IPS DF 6.9 (cell line): ENCODE results near the gene SELENOS.

ENCODE experiments used
- DNase-seq: peaks from one replicate; pipeline ENCODE4 v3.0.0-alpha.2; 2013; ENCODE audit warnings: low read depth, low spot score
- H3K27ac ChIP-seq: one replicate; pipeline ENCODE4 v1.5.1; 2013; ENCODE audit warnings: low read length, control low read depth
- H3K27me3 ChIP-seq: 2 replicates; pipeline ENCODE4 v1.6.1; 2013; ENCODE audit warnings: mild to moderate bottlenecking, low read length; ENCODE audit not compliant: control insufficient read depth, insufficient read depth
- H3K36me3 ChIP-seq: 2 replicates; pipeline ENCODE4 v1.6.1; 2013; ENCODE audit warnings: low read length; ENCODE audit not compliant: control insufficient read depth, insufficient read depth
- H3K4me1 ChIP-seq: 2 replicates; pipeline ENCODE4 v1.6.1; 2013; ENCODE audit warnings: low read length; ENCODE audit not compliant: control insufficient read depth, insufficient read depth
- H3K4me3 ChIP-seq: 2 replicates; pipeline ENCODE4 v1.5.1; 2013; ENCODE audit warnings: mild to moderate bottlenecking, low read length
- H3K9me3 ChIP-seq: 2 replicates; pipeline ENCODE4 v1.6.1; 2013; ENCODE audit warnings: low read length, inconsistent platforms; ENCODE audit not compliant: control insufficient read depth, insufficient read depth
- WGBS: extraction: QIAGEN DNeasy Blood & Tissue Kit; methylation state at CpG from one replicate; pipeline ENCODE4 v1.1.7; 2013; ENCODE audit warnings: mixed read lengths, missing lambda C conversion rate; ENCODE audit not compliant: insufficient read length, insufficient coverage; 5-methylcytosine and 5-hydroxymethylcytosine counted together

Gene SELENOS

DNA sequence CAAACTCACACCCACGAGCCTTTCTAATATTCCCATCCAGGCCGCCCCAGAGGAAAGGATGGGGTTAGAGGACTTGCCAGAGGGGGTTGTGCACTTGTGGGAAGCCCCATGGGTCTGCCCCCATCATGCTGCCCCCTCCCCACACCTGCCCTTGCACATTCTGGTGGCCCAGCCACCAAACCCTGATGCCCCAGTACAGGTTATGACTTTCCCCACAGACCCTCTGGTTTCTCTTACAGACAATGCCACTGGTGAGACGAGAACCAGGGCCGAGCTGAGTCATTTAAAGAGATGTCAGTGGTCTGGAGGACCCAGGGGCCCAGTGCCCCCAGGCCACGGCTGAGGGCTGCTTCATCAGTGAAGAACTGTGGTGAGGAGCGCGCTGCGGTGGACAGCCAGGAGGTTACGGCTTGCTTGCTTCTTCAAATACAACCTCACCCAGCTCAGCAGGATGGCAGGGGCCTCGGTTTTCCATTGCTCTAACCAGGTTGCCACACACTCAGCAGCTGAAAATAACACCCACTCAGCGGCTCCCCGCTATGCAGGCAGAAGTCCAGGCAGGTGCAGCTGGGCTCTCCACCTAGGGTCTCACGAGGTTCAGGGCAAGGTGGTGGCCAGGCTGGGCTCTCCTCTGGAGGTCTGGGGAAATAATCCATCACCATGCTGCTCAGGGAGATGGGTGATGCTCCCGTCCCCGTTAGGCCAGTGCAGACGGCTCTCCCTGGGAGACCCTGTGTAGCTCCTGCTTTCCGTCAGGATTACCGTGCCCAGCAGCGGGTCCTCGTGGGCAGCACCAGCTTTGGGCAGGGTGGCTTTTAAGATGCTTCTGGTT lies 31.5 kb upstream of the SELENOS start:
- H3K4me3 ChIP-seq = no peak overlapping the region
- no peaks in the 10 kb centered on the region; the same call in 1 of the 2 replicates for H3K4me1 ChIP-seq
- H3K36me3 ChIP-seq = no peaks in the 10 kb centered on the region; the same call in 1 of the 2 replicates
- no peaks in the 10 kb centered on the region for H3K27me3 ChIP-seq
- no peak for DNase-seq
- H3K9me3 ChIP-seq = no peaks in the 10 kb centered on the region
- no CpG with 5 or more reads among the region's 20 CpGs for WGBS
- H3K27ac ChIP-seq = no peak overlapping the region

DNA sequence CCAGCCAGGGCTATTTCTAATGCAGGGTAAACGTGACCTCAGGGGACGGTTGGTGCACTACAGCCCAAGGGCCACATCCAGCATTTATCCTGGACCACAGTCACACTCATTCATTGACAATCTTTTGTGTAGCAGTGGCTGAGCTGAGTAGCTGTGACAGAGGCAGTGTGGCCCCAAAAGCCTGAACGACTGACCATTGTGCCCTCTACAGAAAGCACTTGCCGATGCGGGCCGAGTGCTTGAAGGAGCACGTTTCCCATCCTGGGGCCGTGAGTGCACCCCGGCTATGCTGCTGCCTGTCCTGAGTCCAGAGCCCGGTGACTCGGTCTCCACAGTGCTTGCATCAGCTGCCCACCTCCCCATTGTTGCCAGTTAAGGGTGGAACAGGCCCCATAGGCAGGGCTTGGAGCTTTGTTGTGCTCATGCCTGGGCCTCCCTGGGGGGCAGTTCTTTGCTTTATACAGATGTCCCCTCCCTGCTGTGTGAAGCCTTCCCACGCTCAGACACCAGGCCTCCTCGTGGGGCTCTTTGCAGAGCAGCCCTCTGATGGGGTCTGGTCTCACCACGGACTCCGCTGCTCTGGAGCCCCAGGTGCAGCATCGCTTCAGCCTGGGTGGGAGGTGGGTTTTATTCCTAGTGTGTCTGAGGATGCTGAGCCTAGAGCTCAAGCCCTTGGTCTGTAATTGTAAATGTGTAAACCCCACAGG lies 30.8 kb upstream of the SELENOS start:
- Histone ChIP-seq H3K27me3 (no peaks in the 10 kb centered on the region), H3K4me3 (no peak overlapping the region), H3K9me3 (no peaks in the 10 kb centered on the region), H3K4me1 (no peaks in the 10 kb centered on the region; the same call in 1 of the 2 replicates), H3K36me3 (no peaks in the 10 kb centered on the region; the same call in 1 of the 2 replicates), H3K27ac (no peak overlapping the region)
- no peak for DNase-seq
- WGBS = no CpG with 5 or more reads among the region's 16 CpGs

DNA sequence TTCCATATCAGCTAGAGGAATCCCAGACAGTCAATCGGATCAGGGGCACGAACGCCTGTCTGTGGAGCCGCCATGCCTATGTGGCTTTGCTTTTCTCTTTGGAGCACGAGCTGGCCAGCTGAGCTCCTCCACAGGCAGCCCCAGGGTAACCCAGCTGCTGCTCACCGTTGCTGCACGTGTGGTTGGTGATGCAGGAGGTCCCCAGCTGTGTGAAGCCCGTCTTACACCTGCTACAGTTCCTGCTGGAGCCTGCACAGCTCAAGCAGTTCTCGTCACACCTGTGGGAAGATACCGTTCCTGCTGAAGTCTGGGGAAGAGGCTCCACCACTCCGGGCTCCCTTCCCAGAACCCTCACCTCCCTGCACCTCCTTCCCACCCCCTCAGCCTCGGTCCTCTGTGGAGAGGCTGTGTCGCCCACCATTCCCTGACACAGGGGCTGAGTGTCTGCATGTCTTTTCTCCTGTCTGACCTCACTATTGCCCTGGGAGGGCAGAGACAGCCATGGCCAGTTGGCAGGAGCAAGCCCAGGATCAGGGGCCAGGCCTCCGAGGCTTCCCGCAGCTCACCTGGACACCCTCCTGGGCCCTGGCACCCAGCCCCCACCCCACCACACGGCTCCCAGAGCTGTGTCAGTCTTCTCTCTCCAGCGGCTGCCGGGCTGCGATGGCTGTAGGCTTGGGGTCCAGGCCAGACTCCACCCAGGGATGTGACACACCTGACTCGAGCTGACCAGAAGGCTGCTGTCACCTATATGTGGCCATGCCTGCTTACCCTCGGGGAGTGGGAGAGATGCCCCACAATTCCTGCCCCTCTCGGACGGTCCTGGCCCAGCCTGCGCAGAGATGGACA lies 30.0 kb upstream of the SELENOS start:
- no peak overlapping the region for H3K4me3 ChIP-seq
- no peak overlapping the region for H3K27ac ChIP-seq
- WGBS = no CpG with 5 or more reads among the region's 24 CpGs
- no peaks in the 10 kb centered on the region for H3K9me3 ChIP-seq
- no peaks in the 10 kb centered on the region; the same call in 1 of the 2 replicates for H3K4me1 ChIP-seq
- H3K36me3 ChIP-seq = no peaks in the 10 kb centered on the region; the same call in 1 of the 2 replicates
- H3K27me3 ChIP-seq = no peaks in the 10 kb centered on the region
- no peak for DNase-seq

DNA sequence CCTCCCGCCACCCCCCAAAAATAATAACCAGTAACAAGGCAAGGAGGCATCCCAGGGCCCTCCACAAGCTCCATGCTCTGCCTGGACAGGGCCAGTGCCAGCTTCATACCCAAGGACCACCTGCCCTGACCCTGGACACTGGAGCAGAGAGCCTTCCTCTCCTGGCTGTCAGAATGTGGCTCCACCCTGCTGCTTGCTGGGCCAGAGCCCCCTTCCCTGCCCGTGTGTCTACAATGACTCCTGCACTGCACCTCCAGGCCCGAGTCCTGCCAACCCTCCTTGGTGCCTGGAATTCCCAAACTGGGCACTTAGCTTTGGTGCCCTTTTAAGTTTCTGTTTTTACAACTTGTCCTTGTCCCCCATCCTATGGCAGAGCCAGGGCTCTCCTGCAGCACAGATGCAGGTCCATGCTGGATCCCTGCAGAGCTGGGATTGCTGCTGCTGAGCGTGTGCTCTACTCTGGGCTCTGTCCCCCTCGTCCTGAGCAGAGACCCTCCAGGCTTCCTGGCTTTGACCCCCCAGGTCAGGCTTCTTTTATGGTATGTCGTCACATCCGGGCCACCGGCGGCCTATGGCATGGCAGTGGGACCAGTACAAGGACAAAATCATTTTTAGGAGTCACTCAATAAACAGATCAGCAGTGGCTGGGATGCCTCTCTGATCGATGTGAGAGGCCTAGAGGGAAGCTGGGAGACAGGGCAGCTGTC lies 29.2 kb upstream of the SELENOS start:
- no peaks in the 10 kb centered on the region for H3K9me3 ChIP-seq
- no peak overlapping the region for H3K4me3 ChIP-seq
- no peaks in the 10 kb centered on the region; the same call in 1 of the 2 replicates for H3K36me3 ChIP-seq
- H3K4me1 ChIP-seq = no peaks in the 10 kb centered on the region; the same call in 1 of the 2 replicates
- no peaks in the 10 kb centered on the region for H3K27me3 ChIP-seq
- H3K27ac ChIP-seq = no peak overlapping the region
- no CpG with 5 or more reads among the region's 10 CpGs for WGBS
- no peak for DNase-seq

DNA sequence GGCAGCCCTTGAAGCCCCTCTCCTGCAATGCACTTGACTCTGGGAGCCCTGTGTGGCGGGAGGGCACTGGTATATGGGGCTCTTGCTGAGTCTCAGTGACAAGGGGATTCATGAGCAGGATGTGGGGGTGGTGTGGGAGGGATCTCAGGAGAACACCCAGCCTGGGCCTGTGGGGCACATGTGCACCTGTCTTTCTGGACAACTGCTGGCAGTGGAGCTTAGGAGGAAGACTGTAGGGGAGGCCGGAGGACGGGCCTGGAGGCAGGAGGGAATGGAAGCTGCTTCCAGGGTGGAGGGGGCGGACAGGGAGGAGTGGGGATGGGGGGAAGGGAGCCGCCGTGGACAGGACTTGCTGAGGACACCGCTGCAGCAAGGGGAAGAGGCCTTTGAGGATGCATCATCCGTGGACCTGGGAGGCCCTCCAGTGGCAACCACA lies 28.6 kb upstream of the SELENOS start:
- no peaks in the 10 kb centered on the region; the same call in 1 of the 2 replicates for H3K36me3 ChIP-seq
- no CpG with 5 or more reads among the region's 8 CpGs for WGBS
- DNase-seq = no peak
- H3K9me3 ChIP-seq = no peaks in the 10 kb centered on the region
- H3K27ac ChIP-seq = no peak overlapping the region
- H3K27me3 ChIP-seq = no peaks in the 10 kb centered on the region
- no peak overlapping the region for H3K4me3 ChIP-seq
- no peaks in the 10 kb centered on the region; the same call in 1 of the 2 replicates for H3K4me1 ChIP-seq

DNA sequence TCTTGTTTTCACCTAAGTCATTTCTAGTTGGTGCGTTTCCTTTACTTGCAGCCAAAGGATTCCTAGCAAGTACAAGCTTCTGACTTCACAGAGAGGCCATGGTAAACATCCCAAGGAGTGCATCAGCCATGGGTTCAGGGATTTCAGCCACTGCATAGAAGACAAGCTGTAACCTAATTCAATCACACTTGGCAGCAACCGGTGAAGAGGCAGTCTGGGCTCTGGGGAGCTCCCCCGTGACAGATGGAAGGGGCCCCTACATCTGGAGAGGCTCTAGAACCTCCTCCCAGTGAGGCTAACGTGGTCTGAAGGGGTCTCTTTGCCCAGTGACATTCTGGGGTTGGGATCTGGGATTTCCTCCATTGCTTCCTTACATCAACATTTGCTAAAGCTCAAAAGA lies 26.1 kb upstream of the SELENOS start:
- no peak overlapping the region for H3K27ac ChIP-seq
- no peaks in the 10 kb centered on the region; the same call in 1 of the 2 replicates for H3K36me3 ChIP-seq
- DNase-seq = no peak
- no peaks in the 10 kb centered on the region; the same call in 1 of the 2 replicates for H3K4me1 ChIP-seq
- no CpG with 5 or more reads among the region's 4 CpGs for WGBS
- no peaks in the 10 kb centered on the region for H3K27me3 ChIP-seq
- H3K4me3 ChIP-seq = no peak overlapping the region
- no peaks in the 10 kb centered on the region for H3K9me3 ChIP-seq

DNA sequence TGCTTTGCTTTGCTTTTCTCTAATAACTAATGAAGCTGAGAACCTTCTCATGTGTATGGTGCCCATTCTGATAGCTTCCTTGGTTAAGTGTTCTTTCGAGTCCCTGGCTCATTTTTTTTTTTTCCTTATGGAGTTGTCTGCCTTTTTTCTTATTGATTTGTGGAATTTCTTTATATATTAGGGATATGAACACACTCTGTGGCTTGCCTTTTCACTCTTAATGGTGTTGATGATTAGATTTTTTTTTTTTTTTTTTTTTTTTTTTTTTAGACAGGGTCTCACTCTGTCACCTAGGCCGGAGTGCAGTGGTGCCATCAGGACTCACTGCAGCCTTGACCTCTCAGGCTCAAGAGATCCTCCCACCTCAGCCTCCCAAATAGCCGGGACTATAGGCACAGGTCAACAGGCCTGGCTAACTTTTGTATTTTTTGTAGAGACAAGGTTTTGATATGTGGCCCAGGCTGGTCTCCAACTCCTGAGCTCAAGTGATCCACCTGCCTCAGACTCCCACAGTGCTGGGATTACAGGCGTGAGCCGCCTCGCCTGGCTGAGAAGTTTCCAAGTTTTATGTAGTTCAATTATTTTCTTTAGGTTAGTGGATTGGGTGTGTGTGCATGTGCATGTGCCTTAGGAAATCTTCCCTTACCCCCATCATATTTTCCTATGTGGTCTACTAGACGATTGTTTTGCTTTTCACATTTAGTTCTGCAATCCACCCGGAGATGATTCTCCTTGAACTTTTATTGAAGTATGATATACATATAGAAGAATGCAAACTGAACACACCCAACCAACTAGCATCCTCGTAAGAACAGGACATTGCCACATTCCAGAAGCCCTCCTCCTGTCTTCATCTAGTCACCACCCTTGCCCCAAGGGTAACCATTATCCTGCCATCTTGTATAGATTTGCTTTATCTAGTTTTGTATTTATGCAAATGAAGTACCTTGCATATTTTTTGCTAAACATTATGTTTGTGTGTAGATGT lies 19.4 kb upstream of the SELENOS start:
- Histone ChIP-seq H3K36me3 (no peaks in the 10 kb centered on the region), H3K4me3 (no peak overlapping the region), H3K27me3 (no peaks in the 10 kb centered on the region), H3K27ac (no peak overlapping the region), H3K9me3 (no peaks in the 10 kb centered on the region), H3K4me1 (no peaks in the 10 kb centered on the region)
- no peak for DNase-seq
- WGBS = no CpG with 5 or more reads among the region's 9 CpGs

DNA sequence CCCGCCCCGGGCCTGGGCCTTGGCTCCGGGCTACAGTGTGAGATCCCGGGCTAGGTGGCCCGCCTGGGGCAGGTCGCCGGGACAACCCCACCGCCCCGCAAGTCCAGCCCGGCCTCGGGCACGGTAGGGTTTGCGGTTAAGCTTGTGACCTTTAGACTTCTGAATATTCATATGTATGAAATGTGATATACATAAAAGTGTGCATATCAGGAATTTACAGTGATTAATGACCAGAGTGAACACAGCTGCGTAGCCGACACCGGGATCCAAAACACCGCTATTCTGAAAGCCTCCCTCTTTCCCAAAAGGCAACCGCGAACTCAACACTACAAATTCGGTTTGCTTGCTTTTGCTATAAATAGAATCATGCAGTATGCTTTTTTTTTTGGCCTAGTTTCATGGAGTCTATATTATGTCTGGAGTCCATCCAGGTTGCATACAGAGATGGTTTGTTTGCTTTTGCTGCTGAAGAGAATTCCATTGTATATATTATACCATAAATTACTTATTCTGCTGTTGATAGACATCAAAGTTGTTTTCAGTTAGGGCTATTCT lies 18.4 kb upstream of the SELENOS start:
- Histone ChIP-seq H3K36me3 (no peaks in the 10 kb centered on the region), H3K27ac (no peak overlapping the region), H3K27me3 (no peaks in the 10 kb centered on the region), H3K4me3 (peak overlapping the region; percentile 98; the same call in 1 of the 2 replicates), H3K4me1 (no peaks in the 10 kb centered on the region), H3K9me3 (no peaks in the 10 kb centered on the region)
- no peak for DNase-seq
- no CpG with 5 or more reads among the region's 20 CpGs for WGBS
